ENCODE measurements around the gene C1orf50. TPM values are rescaled to one million over a fixed set of nuclear protein-coding genes. Genes with fewer than 3 reads are reported as not detected.
A peak's percentile ranks its signal among the peaks of the same experiment; 100 is the strongest.
"Not testable (repeated sequence)": the region's sequence is repeated elsewhere in the genome, so short reads cannot be mapped to it uniquely, and the experiment has no call there.

Gene C1orf50
- total RNA-seq, result 1 to 10 TPM; 3.0 to 3.6 TPM

DNA sequence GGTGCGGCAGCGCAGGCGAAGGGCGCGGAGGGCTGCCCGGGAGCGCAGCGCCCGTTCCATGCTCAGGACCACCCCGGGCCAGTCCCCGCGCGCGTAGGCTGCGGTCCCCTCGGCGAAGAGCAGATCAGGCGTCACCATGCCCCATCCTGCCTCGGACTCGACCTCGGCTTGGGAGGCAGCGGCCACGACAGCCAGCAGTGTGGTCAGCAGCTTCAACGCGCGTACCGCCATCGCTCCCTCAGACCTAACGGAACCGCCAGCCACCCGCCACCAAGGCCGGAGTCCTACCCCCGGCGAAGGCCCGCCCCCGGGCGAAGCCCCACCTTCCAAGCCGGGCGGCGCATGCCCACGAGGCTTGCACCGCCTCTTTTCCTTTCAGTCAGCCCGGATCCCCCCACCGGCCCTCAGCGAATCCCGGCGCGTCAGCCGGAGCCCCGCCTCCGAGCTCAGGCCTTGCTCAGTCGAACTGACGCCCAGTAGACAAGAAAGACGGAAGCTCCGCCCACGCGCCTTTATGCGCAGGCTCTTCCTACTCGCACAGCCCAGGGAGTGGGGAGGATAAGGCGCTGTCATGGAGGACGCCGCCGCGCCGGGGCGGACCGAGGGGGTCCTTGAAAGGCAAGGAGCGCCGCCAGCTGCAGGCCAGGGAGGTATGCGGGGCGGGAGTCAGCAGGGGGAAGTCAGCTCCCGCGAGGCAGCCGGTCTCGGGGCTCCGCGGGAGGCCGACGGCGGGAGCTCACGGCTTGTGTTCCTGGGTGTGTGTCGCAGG is at the start of gene C1orf50, which contains the start of gene P3H1:
TSS of gene C1orf50 (plus strand) at position 509 of the 769 bp plus-strand sequence. CDS start at position 572, 63 bp downstream.
TSS of gene P3H1 (minus strand) at position 288 of the 769 bp plus-strand sequence. CDS start at position 231, 57 bp downstream.
- Histone ChIP-seq H3K9me3 (no peaks in the 10 kb centered on the region), H3K27me3 (no peaks in the 10 kb centered on the region), H3K4me3 (peak within 1 kb of the TSS; percentile 90 to 94), H3K36me3 (peaks cover 5% of the 10 kb centered on the region), H3K4me1 (peaks cover 0 to 42% of the 10 kb centered on the region in 2 donors), H3K27ac (peak within 1 kb of the TSS; percentile 91 to 93)
- DNase-seq (ENCODE audit: low spot score), result peak; percentile 100
- TF ChIP-seq, protein P1, sequence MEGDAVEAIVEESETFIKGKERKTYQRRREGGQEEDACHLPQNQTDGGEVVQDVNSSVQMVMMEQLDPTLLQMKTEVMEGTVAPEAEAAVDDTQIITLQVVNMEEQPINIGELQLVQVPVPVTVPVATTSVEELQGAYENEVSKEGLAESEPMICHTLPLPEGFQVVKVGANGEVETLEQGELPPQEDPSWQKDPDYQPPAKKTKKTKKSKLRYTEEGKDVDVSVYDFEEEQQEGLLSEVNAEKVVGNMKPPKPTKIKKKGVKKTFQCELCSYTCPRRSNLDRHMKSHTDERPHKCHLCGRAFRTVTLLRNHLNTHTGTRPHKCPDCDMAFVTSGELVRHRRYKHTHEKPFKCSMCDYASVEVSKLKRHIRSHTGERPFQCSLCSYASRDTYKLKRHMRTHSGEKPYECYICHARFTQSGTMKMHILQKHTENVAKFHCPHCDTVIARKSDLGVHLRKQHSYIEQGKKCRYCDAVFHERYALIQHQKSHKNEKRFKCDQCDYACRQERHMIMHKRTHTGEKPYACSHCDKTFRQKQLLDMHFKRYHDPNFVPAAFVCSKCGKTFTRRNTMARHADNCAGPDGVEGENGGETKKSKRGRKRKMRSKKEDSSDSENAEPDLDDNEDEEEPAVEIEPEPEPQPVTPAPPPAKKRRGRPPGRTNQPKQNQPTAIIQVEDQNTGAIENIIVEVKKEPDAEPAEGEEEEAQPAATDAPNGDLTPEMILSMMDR (IDR thresholded peaks at IDR 0.05), result no peak

DNA sequence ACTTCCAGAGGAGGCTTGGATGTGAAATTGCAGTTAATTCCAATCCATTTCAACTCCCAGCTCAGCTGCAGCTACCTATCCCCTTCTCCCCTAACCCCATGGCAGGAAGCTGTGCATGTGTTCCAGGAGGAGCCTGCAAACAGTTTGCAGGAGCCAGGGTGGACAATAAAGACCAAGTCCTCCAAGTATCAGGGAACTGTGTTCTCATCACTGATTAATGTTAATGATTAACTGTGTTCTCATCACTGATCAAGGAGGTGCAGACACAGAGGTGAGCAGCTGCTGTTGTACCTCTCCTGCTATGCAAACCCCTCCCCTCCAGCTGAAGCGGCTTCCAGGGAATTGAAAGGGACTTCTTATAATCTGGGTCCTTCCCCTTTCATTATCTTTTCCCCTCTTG is 46.2 kb upstream of the C1orf50 start:
- H3K36me3 ChIP-seq, result peaks cover 2% of the 10 kb centered on the region
- TF ChIP-seq, protein P1 (IDR thresholded peaks at IDR 0.05), result no peak
- no peak overlapping the region for H3K4me3 ChIP-seq
- no peak overlapping the region for H3K27ac ChIP-seq
- DNase-seq (ENCODE audit: low spot score), result no peak
- no peaks in the 10 kb centered on the region for H3K27me3 ChIP-seq
- H3K4me1 ChIP-seq, result no peaks in the 10 kb centered on the region
- no peaks in the 10 kb centered on the region for H3K9me3 ChIP-seq

DNA sequence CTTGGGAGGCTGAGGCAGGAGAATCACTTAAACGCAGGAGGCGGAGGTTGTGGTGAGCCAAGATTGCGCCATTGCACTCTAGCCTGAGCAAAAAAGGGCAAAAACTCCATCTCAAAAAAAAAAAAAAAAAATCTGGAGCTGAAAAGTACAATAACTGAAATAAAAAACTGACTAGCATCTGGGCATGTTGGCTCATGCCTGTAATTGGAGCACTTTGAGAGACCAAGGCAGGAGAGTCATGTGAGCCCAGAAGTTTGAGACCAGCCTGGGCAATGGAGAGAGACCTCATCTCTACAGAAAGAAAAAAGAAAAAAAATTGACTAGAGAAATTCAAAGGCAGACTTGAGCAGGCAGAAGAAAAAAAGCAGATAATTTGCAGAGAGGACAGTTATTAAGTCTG is 45.1 kb upstream of the C1orf50 start:
- no peak overlapping the region for H3K27ac ChIP-seq
- no peaks in the 10 kb centered on the region for H3K36me3 ChIP-seq
- DNase-seq (ENCODE audit: low spot score), result no peak
- no peaks in the 10 kb centered on the region for H3K27me3 ChIP-seq
- H3K4me1 ChIP-seq, result no peaks in the 10 kb centered on the region
- no peak overlapping the region for H3K4me3 ChIP-seq
- H3K9me3 ChIP-seq, result no peaks in the 10 kb centered on the region
- TF ChIP-seq, protein P1 (IDR thresholded peaks at IDR 0.05), result no peak

DNA sequence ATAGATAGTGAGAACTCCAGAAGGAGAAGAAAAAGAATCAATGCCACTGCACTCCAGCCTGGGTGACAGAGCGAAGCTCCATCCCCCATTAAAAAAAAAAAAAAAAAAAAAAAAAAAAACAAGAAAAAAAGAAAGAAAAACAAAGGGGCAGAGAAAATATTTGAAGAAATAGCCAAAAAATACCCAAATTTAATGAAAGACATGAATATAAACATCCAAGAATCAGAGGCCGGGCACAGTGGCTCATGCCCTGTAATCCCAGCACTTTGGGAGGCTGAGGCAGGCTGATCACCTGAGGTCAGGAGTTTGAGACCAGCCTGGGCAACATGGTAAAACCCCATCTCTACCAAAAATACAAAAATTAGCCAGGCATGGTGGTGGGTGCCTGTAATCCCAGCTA is 44.6 kb upstream of the C1orf50 start:
- not testable (repeated sequence) for H3K36me3 ChIP-seq; H3K27ac ChIP-seq; DNase-seq (ENCODE audit: low spot score); H3K4me1 ChIP-seq; H3K9me3 ChIP-seq; H3K27me3 ChIP-seq; H3K4me3 ChIP-seq

DNA sequence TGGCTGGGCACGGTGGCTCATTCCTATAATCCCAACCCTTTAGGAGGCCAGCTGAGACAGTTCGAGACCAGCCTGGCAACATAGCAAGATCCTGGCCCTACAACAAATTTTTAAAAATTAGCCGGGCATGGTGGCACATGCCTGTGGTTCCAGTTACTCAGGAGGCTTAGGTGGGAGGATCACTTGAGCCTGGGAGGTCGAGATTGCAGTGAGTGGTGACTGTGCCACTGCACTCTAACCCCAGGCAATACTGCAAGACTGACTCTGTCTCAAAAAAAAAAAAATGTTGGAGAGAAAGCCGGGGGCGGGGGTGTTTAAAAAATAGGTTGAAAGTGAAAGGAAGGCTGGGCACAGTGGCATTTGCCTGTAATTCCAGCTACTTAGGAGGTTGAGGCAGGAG is 43.5 kb upstream of the C1orf50 start:
- Histone ChIP-seq H3K27me3 (no peaks in the 10 kb centered on the region), H3K9me3 (no peaks in the 10 kb centered on the region), H3K27ac (no peak overlapping the region), H3K4me1 (no peaks in the 10 kb centered on the region), H3K4me3 (no peak overlapping the region), H3K36me3 (no peaks in the 10 kb centered on the region)
- TF ChIP-seq, protein P1 (IDR thresholded peaks at IDR 0.05), result no peak
- no peak for DNase-seq (ENCODE audit: low spot score)

DNA sequence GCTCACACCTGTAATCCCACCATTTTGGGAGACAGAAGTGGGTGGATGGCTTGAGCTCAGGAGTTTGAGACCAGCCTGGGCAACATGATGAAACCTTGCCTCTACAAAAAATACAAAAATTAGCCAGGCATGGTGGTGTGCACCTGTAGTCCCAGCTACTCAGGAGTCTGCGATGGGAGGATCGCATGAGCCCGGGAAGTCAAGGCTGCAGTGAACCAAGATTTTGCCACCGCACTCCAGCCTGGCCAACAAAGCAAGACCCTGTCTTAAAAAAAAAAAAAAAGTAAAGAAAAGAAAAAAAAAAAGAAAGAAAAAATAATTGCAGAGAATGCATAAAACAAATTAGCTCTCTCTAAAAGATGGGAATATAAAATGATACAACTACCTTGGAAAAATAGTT is 41.2 kb upstream of the C1orf50 start:
- H3K27ac ChIP-seq, H3K4me3 ChIP-seq, H3K4me1 ChIP-seq, H3K27me3 ChIP-seq, H3K36me3 ChIP-seq, H3K9me3 ChIP-seq: not testable (repeated sequence)
- peak; percentile 1 for DNase-seq (ENCODE audit: low spot score)

DNA sequence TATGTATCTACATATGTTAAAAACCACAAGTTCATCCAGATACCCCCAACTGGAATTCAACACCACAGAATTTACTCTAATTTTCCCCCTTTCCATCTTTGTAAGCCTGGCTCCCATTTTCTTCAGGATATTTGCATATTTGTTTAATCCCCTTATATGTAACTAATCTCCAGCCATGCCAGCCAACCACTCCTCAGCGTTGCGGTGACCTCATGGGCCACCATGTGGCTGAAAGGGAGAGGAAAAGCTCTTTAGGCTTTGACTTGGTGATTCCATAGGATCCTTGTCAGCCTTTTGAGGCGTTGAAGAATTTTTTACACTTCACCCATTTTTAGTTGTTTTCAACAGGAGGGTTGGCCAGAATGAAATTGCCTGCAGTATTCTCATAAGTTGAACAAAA is 37.0 kb upstream of the C1orf50 start:
- TF ChIP-seq, protein P1 (IDR thresholded peaks at IDR 0.05), result no peak
- H3K4me3 ChIP-seq, result no peak overlapping the region
- no peaks in the 10 kb centered on the region for H3K4me1 ChIP-seq
- no peak overlapping the region for H3K27ac ChIP-seq
- DNase-seq (ENCODE audit: low spot score), result no peak
- H3K9me3 ChIP-seq, result no peaks in the 10 kb centered on the region
- no peaks in the 10 kb centered on the region for H3K36me3 ChIP-seq
- H3K27me3 ChIP-seq, result no peaks in the 10 kb centered on the region
